Kidney tubule cell (primary cell): ENCODE results near the gene TTBK2.
A peak's percentile ranks its signal among the peaks of the same experiment; 100 is the strongest.
"Not testable (repeated sequence)": the region's sequence is repeated elsewhere in the genome, so short reads cannot be mapped to it uniquely, and the experiment has no call there.

ENCODE experiments used
- DNase-seq: peaks from one replicate; pipeline ENCODE4 v3.0.0-alpha.2; 2018; ENCODE audit warnings: low spot score

Gene TTBK2

GRCh38 chr15:42903388-42904324, 16.9 kb downstream of the TTBK2 start:
- DNase-seq = no peak

GRCh38 chr15:42893911-42894310, 26.7 kb downstream of the TTBK2 start:
- DNase-seq = not testable (repeated sequence)

GRCh38 chr15:42891569-42891968, 29.0 kb downstream of the TTBK2 start:
- peak; percentile 62 for DNase-seq

GRCh38 chr15:42890161-42890913, 30.2 kb downstream of the TTBK2 start:
- DNase-seq = peak; percentile 98

GRCh38 chr15:42887384-42887783, 33.2 kb downstream of the TTBK2 start:
- DNase-seq = not testable (repeated sequence)

GRCh38 chr15:42880121-42880520, 40.5 kb downstream of the TTBK2 start:
- no peak for DNase-seq

GRCh38 chr15:42879443-42879842, 41.1 kb downstream of the TTBK2 start:
- no peak for DNase-seq

- no peak for DNase-seq
These were observed 44.4 kb downstream of the TTBK2 start for GRCh38 chr15:42876224-42876623.

- no peak for DNase-seq
These were observed 51.9 kb downstream of the TTBK2 start for GRCh38 chr15:42868683-42869082.

- no peak for DNase-seq
These were observed 56.9 kb downstream of the TTBK2 start for GRCh38 chr15:42863572-42864239.

GRCh38 chr15:42858999-42859789, 61.4 kb downstream of the TTBK2 start:
- DNase-seq = no peak

GRCh38 chr15:42858540-42858939, 62.0 kb downstream of the TTBK2 start:
- peak; percentile 2 for DNase-seq

GRCh38 chr15:42854576-42854975, 66.0 kb downstream of the TTBK2 start:
- DNase-seq = no peak

- DNase-seq = no peak
These were observed 70.7 kb downstream of the TTBK2 start for GRCh38 chr15:42849836-42850235.

- no peak for DNase-seq
These were observed 71.7 kb downstream of the TTBK2 start for GRCh38 chr15:42848846-42849245.

- no peak for DNase-seq
These were observed 73.9 kb downstream of the TTBK2 start for GRCh38 chr15:42846647-42847046.

- peak; percentile 20 for DNase-seq
These were observed 75.0 kb downstream of the TTBK2 start for GRCh38 chr15:42845581-42845980.

GRCh38 chr15:42843699-42844098, 76.9 kb downstream of the TTBK2 start:
- no peak for DNase-seq

- no peak for DNase-seq
These were observed 84.3 kb downstream of the TTBK2 start for GRCh38 chr15:42836251-42836650.

- DNase-seq = peak; percentile 93
These were observed 88.0 kb downstream of the TTBK2 start for GRCh38 chr15:42832576-42832975.

- no peak for DNase-seq
These were observed 94.2 kb downstream of the TTBK2 start for GRCh38 chr15:42826251-42826890.
